ENCODE data around the gene RAB19.
"Not testable (repeated sequence)": the region's sequence is repeated elsewhere in the genome, so short reads cannot be mapped to it uniquely, and the experiment has no call there.

The RAB19 gene

DNA sequence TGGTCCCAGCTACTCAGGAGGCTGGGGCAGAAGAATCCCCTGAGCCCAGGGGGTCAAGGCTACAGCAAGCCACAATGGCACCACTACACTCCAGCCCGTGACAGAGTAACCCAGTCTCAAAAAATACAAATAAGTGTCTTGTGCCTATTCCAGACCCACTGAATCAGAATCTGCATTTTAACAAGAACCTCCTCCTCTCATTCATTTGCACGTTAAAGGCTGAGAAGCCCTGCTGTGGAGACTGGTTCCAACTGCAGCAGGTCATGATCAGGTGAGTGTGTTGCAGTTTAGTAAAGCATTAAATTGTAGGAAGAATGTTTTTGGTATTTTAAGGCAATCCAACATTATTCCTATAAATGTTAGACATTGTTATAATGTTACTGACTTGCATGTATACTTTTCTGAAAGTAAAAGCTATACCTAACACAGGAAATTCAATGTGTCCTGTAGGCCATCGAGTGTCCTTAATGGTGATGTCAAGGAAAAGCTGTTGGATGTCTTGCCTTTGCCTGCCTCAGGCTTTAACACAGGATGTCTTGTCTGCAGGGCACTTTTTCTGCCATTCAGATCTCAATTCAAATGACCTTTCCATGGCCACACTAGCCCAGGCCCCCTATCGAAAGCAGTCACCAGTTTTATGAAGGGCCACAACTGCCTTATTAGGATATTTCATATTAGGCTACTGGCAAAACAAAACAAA, 45.1 kb downstream of the RAB19 start:
- DNase-seq (ENCODE audit: extremely low spot score), result no peak
- ChIA-PET CTCF (interaction anchor here (0.6 to 2.4 kb wide), 2 partner anchors 10 to 65 kb away, joined by 3 to 8 read pairs; no protein-coding TSS in a partner anchor), POLR2A (no interaction called here)
- TF ChIP-seq, protein P1, sequence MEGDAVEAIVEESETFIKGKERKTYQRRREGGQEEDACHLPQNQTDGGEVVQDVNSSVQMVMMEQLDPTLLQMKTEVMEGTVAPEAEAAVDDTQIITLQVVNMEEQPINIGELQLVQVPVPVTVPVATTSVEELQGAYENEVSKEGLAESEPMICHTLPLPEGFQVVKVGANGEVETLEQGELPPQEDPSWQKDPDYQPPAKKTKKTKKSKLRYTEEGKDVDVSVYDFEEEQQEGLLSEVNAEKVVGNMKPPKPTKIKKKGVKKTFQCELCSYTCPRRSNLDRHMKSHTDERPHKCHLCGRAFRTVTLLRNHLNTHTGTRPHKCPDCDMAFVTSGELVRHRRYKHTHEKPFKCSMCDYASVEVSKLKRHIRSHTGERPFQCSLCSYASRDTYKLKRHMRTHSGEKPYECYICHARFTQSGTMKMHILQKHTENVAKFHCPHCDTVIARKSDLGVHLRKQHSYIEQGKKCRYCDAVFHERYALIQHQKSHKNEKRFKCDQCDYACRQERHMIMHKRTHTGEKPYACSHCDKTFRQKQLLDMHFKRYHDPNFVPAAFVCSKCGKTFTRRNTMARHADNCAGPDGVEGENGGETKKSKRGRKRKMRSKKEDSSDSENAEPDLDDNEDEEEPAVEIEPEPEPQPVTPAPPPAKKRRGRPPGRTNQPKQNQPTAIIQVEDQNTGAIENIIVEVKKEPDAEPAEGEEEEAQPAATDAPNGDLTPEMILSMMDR (IDR thresholded peaks at IDR 0.05; ENCODE audit: control extremely low read depth, extremely low read depth, low read depth, missing control alignments), result no peak

DNA sequence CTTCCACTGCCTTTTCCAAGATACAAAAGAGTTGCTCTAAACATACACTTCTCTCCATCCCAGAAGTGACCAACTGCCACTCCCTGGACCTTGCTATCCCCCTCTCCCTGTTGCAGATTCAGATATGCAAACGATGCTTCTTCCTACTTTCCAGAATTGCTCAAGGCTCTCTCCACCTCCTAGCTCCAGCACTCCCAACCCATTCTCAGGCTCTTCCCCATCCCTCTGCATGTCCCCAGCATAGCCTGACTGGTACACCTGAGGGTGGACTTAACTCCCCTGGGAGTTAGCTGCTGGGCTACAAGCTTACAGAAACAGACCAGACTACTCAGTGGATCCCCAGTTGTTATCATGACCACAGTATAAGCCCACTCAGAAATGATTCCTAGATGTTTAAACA, 47.9 kb downstream of the RAB19 start:
- TF ChIP-seq, protein P1 (IDR thresholded peaks at IDR 0.05; ENCODE audit: control extremely low read depth, extremely low read depth, low read depth, missing control alignments), result no peak
- DNase-seq (ENCODE audit: extremely low spot score), result no peak
- ChIA-PET POLR2A (no interaction called here), CTCF (interaction anchor here (1.4 to 2.3 kb wide), 2 partner anchors 8 to 26 kb away, joined by 3 to 8 read pairs; no protein-coding TSS in a partner anchor)

DNA sequence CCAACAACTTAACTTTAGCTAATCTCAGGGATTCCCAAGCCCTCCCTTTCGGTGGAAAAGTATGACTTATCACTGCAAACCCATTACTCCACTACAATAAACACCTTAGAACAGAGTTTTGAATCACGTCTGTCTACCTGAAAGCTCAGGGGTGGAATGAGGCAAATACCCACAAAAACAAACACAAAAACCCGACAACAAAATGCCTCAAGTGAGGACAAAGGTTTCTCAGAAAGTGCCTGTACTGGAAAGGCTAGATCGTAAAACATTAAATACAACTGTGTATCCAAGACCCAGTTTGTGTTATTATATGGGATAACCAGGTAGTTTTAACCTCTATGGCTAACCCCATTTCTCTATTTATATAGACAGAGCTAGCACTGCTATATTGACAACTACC, 49.4 kb downstream of the RAB19 start:
- DNase-seq (ENCODE audit: extremely low spot score), result no peak
- ChIA-PET CTCF (interaction anchor here (1.0 to 2.3 kb wide), 5 partner anchors 10 to 14 kb away, joined by 3 to 8 read pairs (median 4); no protein-coding TSS in a partner anchor), POLR2A (no interaction called here)
- TF ChIP-seq, protein P1 (IDR thresholded peaks at IDR 0.05; ENCODE audit: control extremely low read depth, extremely low read depth, low read depth, missing control alignments), result no peak

DNA sequence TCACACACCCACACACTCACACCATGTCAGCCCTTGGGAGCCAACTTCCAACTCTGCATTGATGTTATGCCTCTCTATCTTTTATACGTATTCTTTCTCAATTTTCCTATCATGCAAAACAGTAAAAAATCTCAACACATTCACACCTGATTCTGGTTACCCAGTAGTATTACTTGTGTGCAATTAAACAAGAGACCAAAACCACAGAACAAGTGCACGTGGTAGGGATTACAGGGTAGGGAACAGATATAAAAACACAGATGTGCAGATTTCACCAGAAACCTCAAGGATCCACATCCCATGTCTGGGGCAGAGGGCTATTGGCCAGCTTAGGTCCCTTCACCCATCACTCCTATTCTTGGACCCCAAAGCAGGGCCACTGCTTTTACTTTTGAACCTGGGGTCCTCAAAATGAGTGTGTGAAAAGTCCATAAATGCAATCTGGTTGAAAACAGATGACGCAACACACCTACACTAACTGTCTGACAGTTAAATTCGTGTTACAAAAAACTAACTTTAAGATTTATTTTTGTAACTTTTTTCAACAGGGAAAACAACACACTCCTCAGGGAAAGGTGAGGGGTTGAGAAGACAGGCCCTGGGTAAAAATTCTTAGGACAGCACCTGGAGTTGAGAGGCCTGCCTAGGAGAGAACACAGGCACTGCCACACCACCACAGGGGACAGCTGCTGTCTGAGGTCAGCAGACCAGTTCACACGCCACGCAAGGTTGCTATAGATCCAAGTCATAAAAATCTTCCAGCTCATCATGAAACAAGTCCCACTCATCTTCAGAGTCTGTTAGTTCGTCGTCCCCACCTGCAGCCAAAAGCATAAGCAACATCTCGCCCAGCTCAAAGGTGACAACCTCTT, 50.2 kb downstream of the RAB19 start:
- CTCF ChIA-PET, result interaction anchor here (1.0 to 2.3 kb wide), 4 partner anchors 9 to 15 kb away, joined by 3 to 8 read pairs (median 4); no protein-coding TSS in a partner anchor

DNA sequence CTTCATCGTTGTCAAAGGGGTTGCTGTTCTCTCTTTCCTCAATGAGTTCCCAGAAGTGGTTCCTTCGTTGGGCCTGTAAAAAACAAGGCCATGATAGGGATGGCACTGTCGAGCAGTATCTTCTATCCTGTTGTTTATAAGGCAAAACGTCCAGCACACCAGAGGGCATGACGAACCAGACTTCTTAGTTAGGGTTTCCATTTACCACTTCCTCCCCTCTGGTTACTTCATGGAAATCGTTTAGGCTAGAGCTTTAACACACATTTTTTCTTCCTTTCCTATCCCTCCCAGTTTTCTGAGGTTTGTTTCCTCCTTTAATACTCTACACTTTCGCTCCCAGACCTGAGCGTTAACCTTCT, 50.8 kb downstream of the RAB19 start:
- ChIA-PET POLR2A (no interaction called here), CTCF (interaction anchor here (0.9 to 1.5 kb wide), 2 partner anchors 10 to 15 kb away, joined by 3 to 4 read pairs; no protein-coding TSS in a partner anchor)
- no peak for DNase-seq (ENCODE audit: extremely low spot score)
- TF ChIP-seq, protein P1 (IDR thresholded peaks at IDR 0.05; ENCODE audit: control extremely low read depth, extremely low read depth, low read depth, missing control alignments), result no peak

More for the DNA sequence above, 50.2 kb downstream of the RAB19 start:
- POLR2A ChIA-PET; DNase-seq (ENCODE audit: extremely low spot score): not testable (repeated sequence)

DNA sequence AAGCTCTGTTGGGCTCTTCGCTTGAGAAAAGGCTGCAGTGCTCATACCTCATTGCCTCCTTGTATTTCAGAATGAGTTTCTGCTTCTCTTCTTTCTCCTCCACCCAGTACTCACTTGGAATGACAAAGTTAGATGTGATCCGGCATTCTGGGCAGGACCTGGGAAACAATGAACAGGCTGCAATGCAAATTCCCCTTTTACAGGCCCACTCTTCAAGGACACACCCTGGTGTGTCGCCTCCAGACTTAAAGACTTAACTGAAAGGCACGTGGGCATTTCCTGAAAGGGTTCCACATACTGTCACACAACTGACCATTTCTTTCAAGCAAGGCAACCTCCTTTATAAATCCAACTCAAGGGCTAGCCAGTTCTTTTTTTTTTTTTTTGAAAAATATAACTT, 51.9 kb downstream of the RAB19 start:
- TF ChIP-seq, protein P1 (IDR thresholded peaks at IDR 0.05; ENCODE audit: control extremely low read depth, extremely low read depth, low read depth, missing control alignments), result no peak
- ChIA-PET POLR2A (interaction anchor here (0.7 kb wide), 1 partner anchor 1698 kb away, joined by 4 read pairs; no protein-coding TSS in a partner anchor), CTCF (interaction anchor here (0.9 to 1.5 kb wide), 4 partner anchors 10 to 36 kb away, joined by 3 to 4 read pairs (median 4); no protein-coding TSS in a partner anchor)
- no peak for DNase-seq (ENCODE audit: extremely low spot score)

All from GM10248 (cell line).